GM12878 (cell line): ENCODE results near the gene NMD3. TPM values are rescaled to one million over a fixed set of nuclear protein-coding genes. Genes with fewer than 3 reads are reported as not detected.

Source experiments
- ATAC-seq: fragments of 200-7000 bp; cut with Tn5 transposase; 3 replicates; pipeline ENCODE4 v1.9.1; 2020; ENCODE audit warnings: mild to moderate bottlenecking, moderate library complexity
- BruUV-seq: library from RNA; stranded (reverse); fragments of 400-500 nt; replicated peaks from 2 replicates; lab custom pipeline; 2021; lab: Mats Ljungman, UMichigan
- CTCF ChIA-PET: fragments of 300-600 bp; sonication (Branson Sonifier 250); formaldehyde crosslinking; extraction: SDS; loops from one replicate; lab custom pipeline; 2021; ENCODE audit warnings: inconsistent platforms; lab: Yijun Ruan, JAX
- POLR2A ChIA-PET: fragments of 350-600 bp; formaldehyde crosslinking; extraction: SDS; loops from one replicate; lab custom pipeline; 2021; ENCODE audit warnings: inconsistent platforms; lab: Charles Lee
- RAD21 ChIA-PET: fragments of 300-600 bp; sonication (Branson Sonifier 250); formaldehyde crosslinking; loops from one replicate; lab custom pipeline; 2023; ENCODE audit warnings: antibody characterized with exemption; ENCODE audit not compliant: unreplicated experiment; lab: Charles Lee
- SMC1A ChIA-PET: fragments of 300-600 bp; sonication (Branson Sonifier 250); formaldehyde crosslinking; loops from one replicate; lab custom pipeline; 2023; ENCODE audit not compliant: unreplicated experiment, uncharacterized antibody; lab: Charles Lee
- DNase-seq: peaks from one replicate; pipeline ENCODE4 v3.0.0-alpha.2; 2011; ENCODE audit warnings: low read depth, low spot score
- FAIRE-seq: peaks from 3 replicates; lab custom pipeline; 2011; peaks lifted over from hg19 to GRCh38; lab: Jason Lieb, UNC
- H2AFZ ChIP-seq: 2 replicates; pipeline ENCODE4 v1.6.0; 2011; ENCODE audit warnings: low read depth, low read length, control low read depth; ENCODE audit not compliant: control insufficient read depth
- H3K27ac ChIP-seq: 2 replicates; pipeline ENCODE4 v1.5.1; 2011; ENCODE audit warnings: control low read depth; ENCODE audit not compliant: control insufficient read depth, insufficient read depth
- H3K27me3 ChIP-seq, 2 experiments: replicated peaks in 1 of 2; 2 replicates each; pipeline versions ENCODE4 v1.6.0 to v1.6.1; 2011; ENCODE audit warnings: low read length in 1 of 2; ENCODE audit not compliant: control insufficient read depth in 2 of 2, insufficient read depth in 2 of 2
- H3K36me3 ChIP-seq, 2 experiments: 2 replicates each; pipeline ENCODE4 v1.5.1; 2011; ENCODE audit warnings: low read length in 1 of 2; ENCODE audit not compliant: control insufficient read depth in 2 of 2, insufficient read depth in 2 of 2
- H3K4me1 ChIP-seq: 2 replicates; pipeline ENCODE4 v1.6.1; 2011; ENCODE audit warnings: mild to moderate bottlenecking, low read length, moderate library complexity, mixed read lengths; ENCODE audit not compliant: control insufficient read depth, insufficient read depth
- H3K4me2 ChIP-seq: 2 replicates; pipeline ENCODE4 v1.6.0; 2011; ENCODE audit warnings: control low read depth; ENCODE audit not compliant: control insufficient read depth, insufficient read depth
- H3K4me3 ChIP-seq: fragments of 200-600 bp; sonication (generic); 2 replicates; pipeline ENCODE4 v1.5.1; 2016
- H3K79me2 ChIP-seq: 2 replicates; pipeline ENCODE4 v1.6.0; 2011; ENCODE audit warnings: low read length; ENCODE audit not compliant: control insufficient read depth, insufficient read depth
- H3K9ac ChIP-seq: 2 replicates; pipeline ENCODE4 v1.8.0; 2011; ENCODE audit warnings: low read length, control low read depth, mixed read lengths; ENCODE audit not compliant: control insufficient read depth, insufficient read depth
- H3K9me3 ChIP-seq: replicated peaks from 3 replicates; pipeline ENCODE4 v1.5.1; 2011; ENCODE audit warnings: mild to moderate bottlenecking, low read length; ENCODE audit not compliant: control insufficient read depth, insufficient read depth
- H4K20me1 ChIP-seq: 2 replicates; pipeline ENCODE4 v1.6.0; 2011; ENCODE audit not compliant: control insufficient read depth, insufficient read depth
- BRCA1 ChIP-seq: IDR thresholded peaks from 2 replicates; pipeline ENCODE4 v1.6.1; 2011; ENCODE audit warnings: low read depth, low read length, improper control_type of control experiment
- CBX5 ChIP-seq: sonication (generic); IDR thresholded peaks from 2 replicates; pipeline ENCODE4 v1.6.1; 2016; ENCODE audit warnings: low read depth, moderate library complexity, mild to moderate bottlenecking, inconsistent platforms
- ETV6 ChIP-seq, 2 experiments: fragments of 450-650 bp in 1 of 2; IDR thresholded peaks in 1 of 2; conservative IDR thresholded peaks in 1 of 2; 2 replicates each; pipeline ENCODE4 v1.6.1; 2014; ENCODE audit warnings: antibody characterized with exemption in 1 of 2, borderline replicate concordance in 1 of 2, low read depth in 1 of 2, mild to moderate bottlenecking in 1 of 2, moderate library complexity in 1 of 2
- FOXK2 ChIP-seq: fragments of 450-650 bp; IDR thresholded peaks from 2 replicates; pipeline ENCODE4 v1.6.1; 2017; ENCODE audit warnings: mild to moderate bottlenecking, moderate library complexity
- HDGF ChIP-seq: fragments of 450-650 bp; IDR thresholded peaks from 2 replicates; pipeline ENCODE4 v1.6.1; 2016; ENCODE audit warnings: antibody characterized with exemption
- HSF1 ChIP-seq: fragments of 150-350 bp; IDR thresholded peaks from 2 replicates; pipeline ENCODE4 v1.6.1; 2014; ENCODE audit warnings: mild to moderate bottlenecking, low read depth, low read length
- IKZF2 ChIP-seq, 2 experiments: fragments of 450-650 bp; IDR thresholded peaks; 2 replicates each; pipeline ENCODE4 v1.6.1; 2017; ENCODE audit warnings: mild to moderate bottlenecking in 2 of 2, moderate library complexity in 2 of 2
- LARP7 ChIP-seq: fragments of 450-650 bp; IDR thresholded peaks from 2 replicates; pipeline ENCODE4 v1.6.1; 2017; ENCODE audit warnings: mild to moderate bottlenecking
- MEF2A ChIP-seq: IDR thresholded peaks from 2 replicates; pipeline ENCODE4 v1.6.1; 2011; ENCODE audit warnings: low read depth, mild to moderate bottlenecking, low read length, moderate library complexity; ENCODE audit not compliant: insufficient read depth
- MTA2 ChIP-seq: fragments of 450-650 bp; IDR thresholded peaks from 2 replicates; pipeline ENCODE4 v1.6.1; 2016; ENCODE audit warnings: low read depth, mild to moderate bottlenecking, moderate library complexity
- PRDM15 ChIP-seq: fragments of 450-650 bp; formaldehyde crosslinking; IDR thresholded peaks from 2 replicates; pipeline ENCODE4 v1.4.0; 2020; ENCODE audit warnings: mild to moderate bottlenecking, moderate library complexity
- RBBP5 ChIP-seq: fragments of 200-600 bp; sonication (generic); conservative IDR thresholded peaks from 2 replicates; pipeline ENCODE4 v1.6.1; 2016
- RELA ChIP-seq: fragments of 450-650 bp; IDR thresholded peaks from 2 replicates; pipeline ENCODE4 v1.8.0; 2014; ENCODE audit warnings: borderline replicate concordance; ENCODE audit not compliant: partially characterized antibody
- SMAD5 ChIP-seq: IDR thresholded peaks from 2 replicates; pipeline ENCODE4 v1.6.1; 2016; ENCODE audit warnings: antibody characterized with exemption, low read depth
- TARDBP ChIP-seq: IDR thresholded peaks from 2 replicates; pipeline ENCODE4 v1.6.1; 2016; ENCODE audit warnings: borderline replicate concordance
- USF2 ChIP-seq: IDR thresholded peaks from 2 replicates; pipeline ENCODE4 v1.6.1; 2011; ENCODE audit warnings: low read depth, low read length, improper control_type of control experiment, borderline replicate concordance
- ZNF207 ChIP-seq: fragments of 450-650 bp; IDR thresholded peaks from 2 replicates; pipeline ENCODE4 v1.6.1; 2014; ENCODE audit warnings: antibody characterized with exemption, mild to moderate bottlenecking, borderline replicate concordance
- WGBS: methylation state at CpG from one replicate; pipeline ENCODE4 v1.1.6; 2016; ENCODE audit warnings: low lambda C conversion rate; ENCODE audit not compliant: insufficient replicate concordance, insufficient coverage; ENCODE audit errors: missing lambda C conversion rate; 5-methylcytosine and 5-hydroxymethylcytosine counted together
- in situ Hi-C: fragments of 300-500 bp; cut with MboI; formaldehyde crosslinking; loops from 9 replicates; pipeline ENCODE4 v1.14.3; 2018; ENCODE audit warnings: mixed read lengths
- intact Hi-C: fragments of 100-400 bp; cut with micrococcal nuclease; formaldehyde crosslinking; loops from one replicate; pipeline ENCODE4 v1.14.2; 2022; ENCODE audit not compliant: unreplicated experiment
- polyA plus RNA-seq, 11 experiments: library from polyadenylated mRNA; depleted of rRNA in 4 of 11; unstranded in 6 of 11; stranded (reverse) in 5 of 11; fragments of >200 nt; fragmentation: Nextera tagmentation in 4 of 11; fragmentation: Illumina TruSeq in 1 of 11; extraction: Ambion mirVana in 4 of 11; extraction: Trizol in 1 of 11; gene quantifications; 1 replicate in 1 of 11; 2 replicates in 10 of 11; pipeline versions ENCODE4 v1.2.1 to v1.2.3, GENCODE V29; 2011 to 2016; ENCODE audit warnings: inconsistent platforms in 2 of 11, missing spikeins in 2 of 11, low read depth in 1 of 11
- total RNA-seq, 4 experiments: library from RNA; depleted of rRNA in 3 of 4; stranded (reverse); fragments of >200 nt in 3 of 4; fragmentation: Illumina TruSeq in 1 of 4; extraction: Trizol in 1 of 4; gene quantifications; 2 replicates each; pipeline versions ENCODE4 v1.2.1 to v1.2.3, GENCODE V29; 2013 to 2021

The NMD3 gene
- total and polyA plus RNA-seq, 10 of the 15 experiments (the other 5 are each of a cell fraction or from before 2014, with no cell fraction given): 34.2 to 66.8 (median 55.7) TPM

- TF ChIP-seq PRDM15 (no peak), USF2 (no peak), LARP7 (no peak), MEF2A (no peak)
Measured at GRCh38 chr3:161271646-161272045, 50.5 kb downstream of the NMD3 start (continued).

- Histone ChIP-seq H3K27me3 (no peaks in the 10 kb centered on the region), H3K4me1 (no peaks in the 10 kb centered on the region), H3K27ac (no peak overlapping the region), H4K20me1 (no peaks in the 10 kb centered on the region), H3K4me2 (no peak overlapping the region), H3K36me3 (no peaks in the 10 kb centered on the region; a peak in 1 of 4 replicates), H3K4me3 (no peak overlapping the region), H3K9me3 (no peaks in the 10 kb centered on the region; the same call in 2 of the 3 replicates), H3K79me2 (no peaks in the 10 kb centered on the region), H3K9ac (no peak overlapping the region), H2AFZ (no peak overlapping the region)
- ChIA-PET SMC1A (interaction anchor here (1.7 to 1.8 kb wide), 2 partner anchors 137 to 140 kb away, joined by 6 to 16 read pairs; no protein-coding TSS in a partner anchor), RAD21 (interaction anchor here (2.1 to 2.6 kb wide), 2 partner anchors 151 to 316 kb away, joined by 6 to 8 read pairs; no protein-coding TSS in a partner anchor), CTCF (interaction anchor here (1.2 to 3.0 kb wide), 3 partner anchors 137 to 150 kb away, joined by 4 to 18 read pairs (median 8); no protein-coding TSS in a partner anchor), POLR2A (no interaction called here)
- intact Hi-C loops: no loop called here
- in situ Hi-C loops: loop anchor here (5.0 to 10.0 kb wide), 2 partner anchors 140 to 318 kb away; no protein-coding TSS in a partner anchor
- DNase-seq: no peak
- ATAC-seq: no peak
- BruUV-seq: no TSS peak
- WGBS: 83% methylated on average over 2 of the region's 2 CpGs
- no peak for FAIRE-seq
- TF ChIP-seq ETV6 (conservative IDR thresholded peaks at IDR 0.05 in 1 of 2, IDR thresholded peaks at IDR 0.05 in 1 of 2; ENCODE audit: borderline replicate concordance in 1 of 2, low read depth in 1 of 2) (no peak), MTA2 (no peak), IKZF2 (IDR thresholded peaks at IDR 0.05) (no peak), ZNF207 (no peak), HDGF (no peak), FOXK2 (no peak), BRCA1 (no peak), RELA (no peak), RBBP5 (no peak), USF2 (no peak), HSF1 (no peak), SMAD5 (no peak), TARDBP (no peak), CBX5 (no peak)
Measured at GRCh38 chr3:161272524-161272923, 51.4 kb downstream of the NMD3 start.
